SK-N-SH treated with all-trans-retinoic acid at 6 μM for 48 hours (cell line): ENCODE measurements around the gene CAD.

Experiments used
- BACH2 ChIP-seq: fragments of 250-450 bp; sonication (Bioruptor Pico); IDR thresholded peaks from 2 replicates; pipeline ENCODE4 v1.9.0; 2021; ENCODE audit warnings: mild to moderate bottlenecking, borderline replicate concordance
- CREB5 ChIP-seq: fragments of 250-450 bp; sonication (Bioruptor Pico); IDR thresholded peaks from 2 replicates; pipeline ENCODE4 v1.5.1; 2020; ENCODE audit warnings: low read depth, mild to moderate bottlenecking, moderate library complexity
- CSDC2 ChIP-seq: fragments of 250-450 bp; sonication (Bioruptor Pico); IDR thresholded peaks from 2 replicates; pipeline ENCODE4 v1.5.0; 2020; ENCODE audit warnings: mild to moderate bottlenecking, moderate library complexity
- CSRNP3 ChIP-seq: fragments of 250-450 bp; sonication (Bioruptor Pico); IDR thresholded peaks from 2 replicates; pipeline ENCODE4 v1.5.1; 2021; ENCODE audit warnings: mild to moderate bottlenecking, moderate library complexity
- ESRRG ChIP-seq: fragments of 250-450 bp; sonication (Bioruptor Pico); IDR thresholded peaks from 2 replicates; pipeline ENCODE4 v1.6.1; 2021; ENCODE audit warnings: mild to moderate bottlenecking
- OSR1 ChIP-seq: fragments of 250-450 bp; sonication (Bioruptor Pico); IDR thresholded peaks from 2 replicates; pipeline ENCODE4 v1.8.0; 2022; ENCODE audit warnings: moderate library complexity, mild to moderate bottlenecking, inconsistent platforms
- PATZ1 ChIP-seq: fragments of 250-450 bp; sonication (Bioruptor Pico); IDR thresholded peaks from 2 replicates; pipeline ENCODE4 v1.8.0; 2020; ENCODE audit warnings: mild to moderate bottlenecking, moderate library complexity, borderline replicate concordance
- PPARA ChIP-seq: fragments of 250-450 bp; sonication (Bioruptor Pico); IDR thresholded peaks from 2 replicates; pipeline ENCODE4 v1.5.0; 2020; ENCODE audit warnings: mild to moderate bottlenecking, borderline replicate concordance
- RARB ChIP-seq: fragments of 250-450 bp; sonication (Bioruptor Pico); IDR thresholded peaks from 2 replicates; pipeline ENCODE4 v1.8.0; 2021; ENCODE audit warnings: mild to moderate bottlenecking, moderate library complexity
- TCF4 ChIP-seq: fragments of 250-450 bp; sonication (Bioruptor Pico); IDR thresholded peaks from 2 replicates; pipeline ENCODE4 v1.8.0; 2021; ENCODE audit warnings: mild to moderate bottlenecking, moderate library complexity, borderline replicate concordance
- ZNF565 ChIP-seq: fragments of 450-650 bp; formaldehyde crosslinking; conservative IDR thresholded peaks from 2 replicates; pipeline ENCODE4 v1.5.0; 2020; ENCODE audit warnings: low read depth, mild to moderate bottlenecking, moderate library complexity
- ZNF8 ChIP-seq: fragments of 450-650 bp; formaldehyde crosslinking; IDR thresholded peaks from 2 replicates; pipeline ENCODE4 v1.5.0; 2020; ENCODE audit warnings: mild to moderate bottlenecking, moderate library complexity

GRCh38 chr2:27243391-27244130 is 26.4 kb downstream of the CAD start:
- TF ChIP-seq TCF4 (no peak), OSR1 (CRISPR knock-in tag) (no peak), PPARA (no peak), ESRRG (CRISPR knock-in tag) (no peak), RARB (CRISPR knock-in tag) (no peak), BACH2 (CRISPR knock-in tag) (no peak), ZNF565 (no peak), ZNF8 (CRISPR knock-in tag) (no peak), CSRNP3 (CRISPR knock-in tag) (no peak), CREB5 (CRISPR knock-in tag) (no peak), CSDC2 (no peak), PATZ1 (CRISPR knock-in tag) (no peak)
